ENCODE results near the gene AQP1. TPM values are rescaled to one million over a fixed set of nuclear protein-coding genes. Genes with fewer than 3 reads are reported as not detected.

Gene AQP1
- polyA plus RNA-seq, 1 experiment, result 0.32 TPM

DNA sequence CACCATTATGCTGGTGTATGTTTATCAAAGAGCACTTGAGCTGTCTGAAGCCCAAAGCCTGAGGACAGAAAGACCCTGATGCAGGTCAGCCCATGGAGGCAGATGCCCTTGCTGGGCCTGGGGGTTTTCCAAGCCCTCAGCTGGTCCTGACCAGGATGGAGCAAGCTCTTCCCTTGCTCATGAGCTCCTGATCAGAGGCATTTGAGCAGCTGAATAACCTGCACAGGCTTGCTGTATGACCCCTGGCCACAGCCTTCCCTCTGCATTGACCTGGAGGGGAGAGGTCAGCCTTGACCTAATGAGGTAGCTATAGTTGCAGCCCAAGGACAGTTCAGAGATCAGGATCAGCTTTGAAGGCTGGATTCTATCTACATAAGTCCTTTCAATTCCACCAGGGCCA lies 13.0 kb downstream of the AQP1 start:
- TF ChIP-seq CTCF (IDR thresholded peaks at IDR 0.05; ENCODE audit: low read depth, low read length), result no peak
- ChIA-PET POLR2A (no interaction called here), CTCF (interaction anchor here (0.8 to 0.9 kb wide), 2 partner anchors 14 to 125 kb away, joined by 3 to 9 read pairs; no protein-coding TSS in a partner anchor)
- Histone ChIP-seq H3K4me3 (ENCODE audit: low read depth, low read length) (no peak overlapping the region), H3K9me3 (ENCODE audit: control insufficient read depth, insufficient read depth, low read length) (peaks cover 13% of the 10 kb centered on the region), H3K27me3 (ENCODE audit: control insufficient read depth, insufficient read depth, low read length) (peaks cover 3% of the 10 kb centered on the region), H3K27ac (ENCODE audit: low read depth, low read length) (no peak overlapping the region)
- no peak for DNase-seq (ENCODE audit: low read depth, low spot score)

DNA sequence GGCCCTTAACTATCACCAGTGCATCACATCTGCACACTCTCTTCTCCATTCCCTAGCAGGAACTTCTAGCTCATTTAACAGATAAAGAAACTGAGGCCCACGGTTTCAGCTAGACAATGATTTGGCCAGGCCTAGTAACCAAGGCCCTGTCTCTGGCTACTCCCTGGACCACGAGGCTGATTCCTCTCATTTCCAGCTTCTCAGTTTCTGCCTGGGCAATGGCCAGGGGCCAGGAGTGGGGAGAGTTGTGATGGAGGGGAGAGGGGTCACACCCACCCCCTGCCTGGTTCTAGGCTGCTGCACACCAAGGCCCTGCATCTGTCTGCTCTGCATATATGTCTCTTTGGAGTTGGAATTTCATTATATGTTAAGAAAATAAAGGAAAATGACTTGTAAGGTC lies 13.5 kb downstream of the AQP1 start:
- no peak overlapping the region for H3K4me3 ChIP-seq (ENCODE audit: low read depth, low read length)
- H3K27me3 ChIP-seq (ENCODE audit: control insufficient read depth, insufficient read depth, low read length), result peaks cover 6% of the 10 kb centered on the region
- CTCF ChIA-PET, result interaction anchor here (0.8 to 0.9 kb wide), 2 partner anchors 14 to 126 kb away, joined by 3 to 9 read pairs; no protein-coding TSS in a partner anchor
- H3K27ac ChIP-seq (ENCODE audit: low read depth, low read length), result no peak overlapping the region
- no peak for DNase-seq (ENCODE audit: low read depth, low spot score)
- H3K9me3 ChIP-seq (ENCODE audit: control insufficient read depth, insufficient read depth, low read length), result peaks cover 13% of the 10 kb centered on the region
- no peak for TF ChIP-seq CTCF (IDR thresholded peaks at IDR 0.05; ENCODE audit: low read depth, low read length)
- POLR2A ChIA-PET, result no interaction called here

DNA sequence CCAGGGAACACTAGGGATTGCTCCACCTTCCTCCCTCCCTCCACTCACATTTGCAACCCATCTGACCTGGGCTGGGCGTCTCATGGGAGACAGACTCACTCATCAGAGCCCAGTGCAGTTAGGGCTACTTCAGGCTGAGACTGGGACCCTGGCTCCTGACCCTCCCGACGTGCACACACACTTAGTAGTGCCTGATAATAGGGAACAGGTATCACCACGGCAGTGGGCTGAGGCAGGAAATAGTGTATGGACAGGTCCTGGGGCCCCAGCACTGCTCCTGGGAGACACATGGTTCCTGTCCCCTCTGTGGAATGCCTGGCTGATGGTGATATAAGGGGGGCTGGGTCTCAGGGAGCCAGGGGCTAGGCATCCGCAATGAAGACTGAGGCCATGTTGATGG lies 14.3 kb downstream of the AQP1 start:
- POLR2A ChIA-PET, result no interaction called here

GRCh38 chr7:30926313-30926712 lies 14.7 kb downstream of the AQP1 start:
- TF ChIP-seq CTCF (IDR thresholded peaks at IDR 0.05; ENCODE audit: low read depth, low read length), result no peak
- DNase-seq (ENCODE audit: low read depth, low spot score), result no peak
- Histone ChIP-seq H3K27me3 (ENCODE audit: control insufficient read depth, insufficient read depth, low read length) (peaks cover 7% of the 10 kb centered on the region), H3K4me3 (ENCODE audit: low read depth, low read length) (no peak overlapping the region), H3K27ac (ENCODE audit: low read depth, low read length) (no peak overlapping the region), H3K9me3 (ENCODE audit: control insufficient read depth, insufficient read depth, low read length) (peaks cover 13% of the 10 kb centered on the region)
- ChIA-PET CTCF (interaction anchor here (1.0 kb wide), 1 partner anchor 57 kb away, joined by 3 read pairs; no protein-coding TSS in a partner anchor), POLR2A (no interaction called here)

More for the DNA sequence above, 14.3 kb downstream of the AQP1 start:
- no peak for TF ChIP-seq CTCF (IDR thresholded peaks at IDR 0.05; ENCODE audit: low read depth, low read length)
- Histone ChIP-seq H3K27me3 (ENCODE audit: control insufficient read depth, insufficient read depth, low read length) (peaks cover 7% of the 10 kb centered on the region), H3K9me3 (ENCODE audit: control insufficient read depth, insufficient read depth, low read length) (peaks cover 13% of the 10 kb centered on the region), H3K4me3 (ENCODE audit: low read depth, low read length) (no peak overlapping the region), H3K27ac (ENCODE audit: low read depth, low read length) (no peak overlapping the region)
- DNase-seq (ENCODE audit: low read depth, low spot score), result no peak
- CTCF ChIA-PET, result no interaction called here

GRCh38 chr7:30927040-30927439 lies 15.4 kb downstream of the AQP1 start:
- H3K27me3 ChIP-seq (ENCODE audit: control insufficient read depth, insufficient read depth, low read length), result peaks cover 7% of the 10 kb centered on the region
- no peak overlapping the region for H3K4me3 ChIP-seq (ENCODE audit: low read depth, low read length)
- POLR2A ChIA-PET, result no interaction called here
- H3K27ac ChIP-seq (ENCODE audit: low read depth, low read length), result no peak overlapping the region
- no peak for TF ChIP-seq CTCF (IDR thresholded peaks at IDR 0.05; ENCODE audit: low read depth, low read length)
- peaks cover 13% of the 10 kb centered on the region for H3K9me3 ChIP-seq (ENCODE audit: control insufficient read depth, insufficient read depth, low read length)
- CTCF ChIA-PET, result interaction anchor here (1.0 kb wide), 1 partner anchor 56 kb away, joined by 3 read pairs; no protein-coding TSS in a partner anchor
- DNase-seq (ENCODE audit: low read depth, low spot score), result no peak

All from AG04450 (cell line).